Esophagus mucosa (tissue), 1 donor: ENCODE data around the gene TMEM14C. TPM values are rescaled to one million over a fixed set of nuclear protein-coding genes. Genes with fewer than 3 reads are reported as not detected.
A peak's percentile ranks its signal among the peaks of the same experiment; 100 is the strongest.
"Not testable (repeated sequence)": the region's sequence is repeated elsewhere in the genome, so short reads cannot be mapped to it uniquely, and the experiment has no call there.

ENCODE experiments used
- ATAC-seq: fragments of 200-7000 bp; cut with Tn5 transposase; one replicate; pipeline ENCODE4 v1.9.1; 2020
- total RNA-seq: library from RNA; stranded (reverse); gene quantifications from one replicate; pipeline ENCODE4 v1.2.4, GENCODE V29; 2023
- donor health status: DM: yes; HTN: yes; CAD: no.

Gene TMEM14C
- total RNA-seq = 64.5 TPM

GRCh38 chr6:10722820-10723566 is at the start of gene TMEM14C:
Gene TMEM14C, plus strand, starts transcription at chr6:10723070. Its CDS starts 1,544 bp downstream, at chr6:10724614.
- ATAC-seq = peak; percentile 98

DNA sequence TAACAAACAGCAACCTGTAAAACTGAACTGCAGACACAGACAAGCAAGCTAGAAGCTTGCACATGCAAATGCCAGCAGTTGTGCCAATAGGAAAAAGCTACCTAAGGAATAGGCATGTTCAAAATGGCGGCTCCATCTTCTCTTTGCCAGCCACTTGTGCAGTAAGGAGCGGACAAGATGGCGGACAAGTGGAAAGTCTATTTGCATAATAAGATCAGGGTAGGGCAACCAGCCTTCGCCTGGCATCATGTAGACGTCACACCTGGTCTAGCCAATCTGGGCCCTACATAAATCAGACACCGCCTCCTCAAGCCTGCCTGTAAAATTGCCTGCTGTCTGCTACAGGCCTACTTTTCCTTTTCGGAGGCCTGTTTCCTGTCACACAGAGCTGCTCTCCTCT is 46.5 kb upstream of the TMEM14C start:
- no peak for ATAC-seq

DNA sequence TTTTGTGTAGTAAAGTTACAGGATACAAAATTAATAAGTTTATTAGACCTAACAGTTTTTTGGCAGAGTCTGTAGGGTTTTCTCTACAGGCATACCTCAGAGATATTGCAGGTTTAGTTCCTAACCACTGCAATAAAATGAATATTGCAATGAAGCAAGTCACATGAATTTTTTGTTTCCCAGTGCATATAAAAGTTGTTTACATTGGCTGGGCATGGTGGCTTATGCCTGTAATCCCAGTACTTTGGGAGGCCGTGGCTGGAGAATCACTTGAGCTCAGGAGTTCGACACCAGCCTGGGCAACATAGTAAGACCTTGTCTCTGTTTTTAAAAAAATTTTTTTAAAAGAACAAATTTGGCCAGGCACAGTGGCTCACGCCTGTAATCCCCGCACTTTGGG is 44.4 kb upstream of the TMEM14C start:
- ATAC-seq = no peak

DNA sequence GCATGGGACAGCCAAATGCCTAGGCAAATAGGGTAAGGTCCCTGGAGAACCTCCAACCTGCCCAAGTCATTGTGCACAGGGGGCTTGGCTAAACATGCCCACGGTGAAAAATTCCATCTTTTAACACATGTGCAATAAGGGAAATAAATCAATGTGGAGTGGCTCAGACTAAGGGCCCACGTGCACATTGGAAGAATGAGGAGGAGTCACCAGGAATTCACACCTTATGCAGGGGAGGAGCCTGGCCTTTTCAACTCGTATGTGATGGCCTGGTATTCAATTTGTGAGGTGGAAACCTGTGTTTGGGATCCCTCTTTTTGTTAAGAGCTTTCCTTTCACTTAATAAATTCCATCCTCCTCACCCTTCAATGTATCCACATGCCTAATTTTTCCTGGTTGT is 41.1 kb upstream of the TMEM14C start:
- no peak for ATAC-seq

GRCh38 chr6:10682355-10682988 is 40.4 kb upstream of the TMEM14C start:
- ATAC-seq = no peak

DNA sequence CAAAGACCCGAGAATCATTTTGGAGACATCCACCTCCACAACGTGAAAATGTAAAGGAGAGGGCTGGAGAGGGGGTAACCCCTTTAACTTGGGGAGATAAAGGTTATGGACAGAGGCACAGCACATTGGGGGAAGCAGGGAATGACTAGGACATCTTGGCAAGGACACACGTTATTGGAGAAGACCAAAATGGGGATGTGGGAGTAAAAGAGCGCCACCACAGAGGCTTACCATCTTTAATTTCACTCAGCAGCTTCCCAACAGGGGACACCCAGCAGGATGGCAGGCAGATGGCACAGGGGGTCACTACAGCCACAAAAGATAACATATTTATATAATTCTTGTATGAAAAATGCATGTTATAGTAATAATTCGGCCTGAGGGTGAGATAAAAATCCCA is 38.3 kb upstream of the TMEM14C start:
- no peak for ATAC-seq

- ATAC-seq = no peak
Measured at GRCh38 chr6:10685092-10685915, 37.6 kb upstream of the TMEM14C start.

DNA sequence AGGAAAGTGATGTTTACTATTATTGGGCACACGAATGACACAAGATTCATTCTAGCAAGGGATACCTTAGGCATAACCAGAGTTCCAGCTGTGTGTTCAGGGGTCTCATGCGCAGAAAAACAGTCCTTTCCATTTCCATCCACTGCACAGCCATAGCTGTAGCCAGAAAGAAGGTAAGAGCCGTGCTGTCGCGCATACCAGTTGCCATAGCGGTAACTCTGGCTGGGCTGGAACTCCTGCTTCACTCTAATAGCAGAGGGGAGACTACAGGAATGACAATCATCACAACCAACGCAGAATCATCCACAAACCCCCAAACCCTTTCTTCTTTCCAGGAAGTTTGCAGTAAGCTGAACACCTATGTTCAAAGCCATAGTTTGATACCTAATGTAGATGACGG is 36.0 kb upstream of the TMEM14C start:
- ATAC-seq = no peak

DNA sequence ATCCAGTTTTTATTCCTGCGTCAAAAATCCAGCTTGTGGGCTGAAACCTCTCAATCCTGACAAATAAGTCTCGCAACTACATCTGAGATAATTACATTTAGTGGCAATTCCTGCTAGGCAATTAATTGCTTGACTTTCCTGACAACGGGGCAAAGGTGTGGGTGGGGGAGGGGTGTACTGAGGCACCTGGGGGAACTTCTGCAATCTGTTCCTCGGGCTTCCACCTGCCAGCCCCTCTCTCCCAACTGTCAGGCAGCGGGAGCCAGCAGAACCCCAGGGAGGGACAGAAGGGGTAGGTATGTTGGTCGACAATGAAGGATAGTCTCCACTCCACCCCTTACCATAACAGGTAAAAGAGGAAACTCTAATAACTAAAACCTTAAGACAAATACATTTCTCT is 35.3 kb upstream of the TMEM14C start:
- no peak for ATAC-seq

DNA sequence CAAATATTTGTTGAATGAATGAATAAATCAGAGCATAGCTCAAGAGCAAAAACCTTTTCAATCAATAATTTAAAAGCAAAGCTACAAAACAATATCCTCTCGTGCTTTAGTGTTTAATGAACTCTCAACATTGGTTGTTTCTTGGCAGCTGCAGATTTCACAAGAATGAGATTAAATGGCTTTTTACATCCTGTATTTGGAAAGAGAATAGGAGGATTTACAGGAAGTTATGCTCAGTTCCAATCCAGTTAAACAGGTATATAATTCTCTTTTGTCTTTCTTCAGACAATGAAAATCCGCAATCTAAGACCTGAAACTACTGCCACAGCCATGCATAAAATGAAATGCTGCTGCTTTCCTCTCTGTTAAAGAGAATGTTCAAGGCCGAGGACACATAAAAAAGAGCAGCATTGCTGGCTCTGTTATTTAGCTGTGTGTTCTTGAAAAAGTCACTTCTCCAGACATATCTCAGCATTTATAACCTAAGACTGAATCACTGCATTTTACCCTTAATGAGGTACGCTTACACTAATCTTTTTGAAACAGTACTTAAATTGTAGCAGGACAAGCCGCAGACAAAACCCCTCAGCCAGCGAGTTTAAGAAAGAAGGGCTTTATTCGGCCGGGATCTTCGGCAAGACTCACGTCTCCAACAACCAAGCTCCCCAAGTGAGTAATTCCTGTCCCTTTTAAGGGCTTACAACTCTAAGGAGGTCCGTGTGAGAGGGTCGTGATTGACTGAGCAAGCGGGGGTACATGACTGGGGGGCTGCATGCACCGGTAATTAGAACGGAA is 32.0 kb upstream of the TMEM14C start:
- peak; percentile 38 for ATAC-seq

- peak; percentile 48 for ATAC-seq
Measured at GRCh38 chr6:10692965-10693538, 29.8 kb upstream of the TMEM14C start.

GRCh38 chr6:10694302-10695085 is 28.4 kb upstream of the TMEM14C start, which contains the start of the genes C6orf52 and PAK1IP1:
Gene C6orf52, minus strand, starts transcription at chr6:10694616. Its CDS starts 7,066 bp downstream, at chr6:10687550.
Gene PAK1IP1, plus strand, starts transcription at chr6:10694972. Its CDS starts 14 bp downstream, at chr6:10694986.
- peak; percentile 95 for ATAC-seq

- no peak for ATAC-seq
Measured at GRCh38 chr6:10695086-10695657, 27.7 kb upstream of the TMEM14C start.

DNA sequence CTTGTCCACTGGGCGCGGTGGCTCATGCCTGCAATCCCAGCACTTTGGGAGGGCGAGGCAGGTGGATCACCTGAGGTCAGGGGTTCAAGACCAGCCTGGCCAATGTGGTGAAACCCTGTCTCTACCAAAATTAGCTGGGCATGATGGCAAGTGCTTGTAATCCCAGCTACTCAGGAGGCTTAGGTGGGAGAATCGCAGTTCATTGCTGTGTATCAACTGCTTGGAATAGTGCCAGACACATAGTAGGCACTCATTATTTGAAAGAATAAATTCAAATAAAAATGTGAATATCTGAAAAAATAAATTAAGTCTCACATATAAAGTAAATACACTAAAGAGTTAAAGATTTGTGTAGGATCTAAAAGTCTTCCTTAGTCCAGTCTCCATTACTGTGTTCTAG is 26.2 kb upstream of the TMEM14C start:
- no peak for ATAC-seq

DNA sequence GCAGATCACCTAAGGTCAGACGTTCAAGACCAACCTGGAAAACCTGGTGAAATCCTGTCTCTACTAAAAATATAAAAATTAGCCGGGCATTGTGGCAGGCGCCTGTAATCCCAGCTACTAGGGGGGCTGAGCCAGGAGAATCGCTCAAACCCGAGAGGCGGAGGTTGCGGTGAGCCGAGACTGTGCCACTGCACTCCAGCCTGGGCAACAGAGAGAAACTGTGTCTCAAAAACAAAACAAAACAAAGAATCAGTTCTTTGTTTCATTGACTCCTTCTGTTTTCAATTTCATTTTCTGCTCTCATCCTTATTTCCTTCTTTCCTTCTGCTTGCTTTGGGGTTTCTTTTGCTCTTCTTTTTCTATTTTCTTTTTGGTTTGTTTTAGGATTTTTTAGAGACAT is 8.9 kb upstream of the TMEM14C start:
- no peak for ATAC-seq

GRCh38 chr6:10719296-10719963 is 3.4 kb upstream of the TMEM14C start:
- no peak for ATAC-seq

DNA sequence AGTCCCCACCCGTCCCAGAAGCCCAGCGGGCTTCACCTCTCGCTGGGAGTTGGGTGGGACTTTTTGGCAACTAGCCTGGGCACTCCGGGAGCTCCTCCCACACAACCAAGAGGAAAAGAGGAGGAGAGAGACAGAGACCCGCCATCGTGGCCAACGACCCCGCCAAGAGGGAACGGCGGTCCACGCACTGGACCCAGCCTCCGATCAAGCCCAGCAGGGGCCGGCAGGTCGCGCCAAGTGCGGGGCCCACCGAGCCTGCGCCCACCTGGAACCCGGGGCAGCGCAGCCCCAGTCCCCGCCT is 3.0 kb upstream of the TMEM14C start:
- no peak for ATAC-seq

DNA sequence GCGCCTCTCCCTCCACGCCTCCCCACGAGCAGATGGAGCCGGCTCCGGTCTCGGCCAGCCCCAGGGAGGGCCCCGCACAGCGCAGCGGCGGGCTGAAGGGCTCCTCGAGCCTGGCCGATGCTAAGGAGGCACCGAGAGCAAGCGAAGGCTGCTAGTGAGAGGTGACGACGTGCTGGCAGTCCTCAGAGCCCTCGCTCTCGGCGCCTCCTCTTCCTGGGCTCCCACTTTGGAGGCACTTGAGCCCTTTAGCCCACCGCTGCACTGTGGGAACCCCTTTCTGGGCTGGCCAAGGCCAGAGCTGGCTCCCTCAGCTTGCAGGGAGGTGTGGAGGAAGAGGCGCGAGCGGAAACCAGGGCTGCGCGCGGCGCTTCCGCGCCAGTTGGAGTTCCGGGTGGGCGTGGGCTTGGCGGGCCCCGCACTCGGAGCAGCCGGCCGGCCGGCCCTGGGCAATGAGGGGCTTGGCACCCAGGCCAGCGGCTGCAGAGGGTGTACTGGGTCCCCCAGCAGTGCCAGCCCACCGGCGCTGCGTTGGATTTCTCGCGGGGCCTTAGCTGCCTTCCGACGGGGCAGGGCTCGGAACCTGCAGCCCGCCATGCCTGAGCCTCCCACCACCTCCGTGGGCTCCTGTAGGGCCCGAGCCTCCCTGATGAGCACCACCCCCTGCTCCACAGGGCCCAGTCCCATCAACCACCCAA is 2.5 kb upstream of the TMEM14C start:
- peak; percentile 47 for ATAC-seq

DNA sequence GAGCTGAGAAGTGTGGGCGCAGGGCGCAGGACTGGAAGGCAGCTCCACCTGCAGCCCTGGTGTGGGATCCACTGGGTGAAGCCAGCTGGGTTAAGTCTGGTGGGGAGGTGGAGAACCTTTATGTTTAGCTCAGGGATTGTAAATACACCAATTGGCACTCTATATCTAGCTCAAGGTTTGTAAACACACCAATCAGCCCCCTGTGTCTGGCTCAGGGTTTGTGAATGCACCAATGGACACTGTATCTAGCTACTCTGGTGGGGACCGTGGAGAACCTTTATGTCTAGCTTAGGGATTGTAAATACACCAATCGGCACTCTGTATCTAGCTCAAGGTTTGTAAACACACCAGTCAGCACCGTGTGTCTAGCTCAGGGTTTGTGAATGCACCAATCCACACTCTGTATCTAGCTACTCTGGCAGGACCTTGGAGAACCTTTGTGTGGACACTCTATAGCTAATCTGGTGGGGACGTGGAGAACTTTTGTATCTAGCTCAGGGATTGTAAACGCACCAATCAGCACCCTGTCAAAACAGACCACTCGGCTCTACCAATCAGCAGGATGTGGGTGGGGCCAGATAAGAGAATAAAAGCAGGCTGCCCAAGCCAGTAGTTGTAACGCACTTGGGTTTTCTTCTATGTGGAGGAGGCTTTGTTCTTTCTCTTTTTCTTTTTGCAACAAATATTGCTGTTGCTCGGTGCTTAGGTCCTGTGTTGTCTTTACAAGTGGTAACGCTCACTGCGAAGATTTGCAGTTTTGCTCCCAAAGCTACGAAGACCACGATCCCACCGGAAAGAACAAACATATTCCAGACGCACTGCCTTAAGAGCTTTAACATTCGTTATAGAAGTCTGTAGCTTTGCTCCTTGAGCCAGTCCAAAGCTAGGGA is 1.7 kb upstream of the TMEM14C start:
- ATAC-seq = not testable (repeated sequence)
